PC-3 (cell line): ENCODE results near the gene LEKR1. TPM values are rescaled to one million over a fixed set of nuclear protein-coding genes. Genes with fewer than 3 reads are reported as not detected.

ENCODE experiments used
- ATAC-seq: fragments of 200-7000 bp; cut with Tn5 transposase; 2 replicates; pipeline ENCODE4 v1.9.1; 2020; ENCODE audit warnings: mild to moderate bottlenecking, moderate library complexity
- BruUV-seq: library from RNA; stranded (reverse); fragments of 400-500 nt; replicated peaks from 2 replicates; lab custom pipeline; 2021; lab: Mats Ljungman, UMichigan
- CTCF ChIA-PET: fragments of 300-600 bp; sonication (Branson Sonifier 250); formaldehyde crosslinking; loops from one replicate; lab custom pipeline; 2022; ENCODE audit warnings: antibody characterized with exemption; lab: Charles Lee
- POLR2A ChIA-PET: fragments of 300-600 bp; sonication (Branson Sonifier 250); formaldehyde crosslinking; loops from one replicate; lab custom pipeline; 2022; ENCODE audit warnings: antibody characterized with exemption; ENCODE audit not compliant: unreplicated experiment; lab: Charles Lee
- DNase-seq: peaks from one replicate; pipeline ENCODE4 v3.0.0-alpha.2; 2015
- H2AFZ ChIP-seq: fragments of 300-600 bp; sonication (generic); 2 replicates; pipeline ENCODE4 v1.6.0; 2016; ENCODE audit warnings: antibody characterized with exemption, low read length
- H3F3A ChIP-seq: fragments of 300-600 bp; sonication (generic); one replicate; pipeline ENCODE4 v1.6.0; 2017; ENCODE audit warnings: antibody characterized with exemption, low read length, control low read depth, mild to moderate bottlenecking; ENCODE audit not compliant: unreplicated experiment
- H3K27ac ChIP-seq: fragments of 300-600 bp; sonication (generic); 2 replicates; pipeline ENCODE4 v1.5.1; 2016; ENCODE audit warnings: mild to moderate bottlenecking, low read length
- H3K27me3 ChIP-seq: fragments of 300-600 bp; sonication (generic); 2 replicates; pipeline ENCODE4 v1.6.1; 2016; ENCODE audit warnings: low read length, mixed read lengths
- H3K36me3 ChIP-seq: fragments of 300-600 bp; sonication (generic); 2 replicates; pipeline ENCODE4 v1.6.1; 2016; ENCODE audit warnings: low read depth, mixed run types, low read length, mixed read lengths
- H3K4me1 ChIP-seq: fragments of 300-600 bp; sonication (generic); 2 replicates; pipeline ENCODE4 v1.5.1; 2016; ENCODE audit warnings: low read length; ENCODE audit not compliant: insufficient read depth
- H3K4me2 ChIP-seq: fragments of 300-600 bp; sonication (generic); 2 replicates; pipeline ENCODE4 v1.6.0; 2016; ENCODE audit warnings: low read length
- H3K4me3 ChIP-seq: fragments of 300-600 bp; sonication (generic); 2 replicates; pipeline ENCODE4 v1.5.1; 2016; ENCODE audit warnings: mild to moderate bottlenecking, low read length, mixed read lengths
- H3K79me2 ChIP-seq: fragments of 300-600 bp; sonication (generic); 2 replicates; pipeline ENCODE4 v1.6.1; 2017; ENCODE audit warnings: low read length, mixed read lengths
- H3K9ac ChIP-seq: fragments of 300-600 bp; sonication (generic); 2 replicates; pipeline ENCODE4 v1.6.0; 2016; ENCODE audit warnings: mild to moderate bottlenecking, low read length
- H3K9me2 ChIP-seq: fragments of 300-600 bp; sonication (generic); replicated peaks from 2 replicates; pipeline ENCODE4 v1.6.1; 2016; ENCODE audit warnings: mixed run types, low read length, mixed read lengths
- H3K9me3 ChIP-seq: fragments of 300-600 bp; sonication (generic); 2 replicates; pipeline ENCODE4 v1.6.1; 2016; ENCODE audit warnings: low read length, mixed read lengths
- H4K20me1 ChIP-seq: fragments of 300-600 bp; sonication (generic); 2 replicates; pipeline ENCODE4 v1.6.1; 2016; ENCODE audit warnings: low read length, mixed read lengths
- EZH2 ChIP-seq: fragments of 300-600 bp; sonication (generic); IDR thresholded peaks from one replicate; pipeline ENCODE4 v1.6.1; 2017; ENCODE audit warnings: antibody characterized with exemption, mild to moderate bottlenecking, low read length; ENCODE audit not compliant: unreplicated experiment
- EZH2phosphoT487 ChIP-seq: fragments of 300-600 bp; sonication (generic); IDR thresholded peaks from 2 replicates; pipeline ENCODE4 v1.6.1; 2018; ENCODE audit warnings: mild to moderate bottlenecking, antibody characterized with exemption, low read length, borderline replicate concordance
- intact Hi-C: fragments of 100-400 bp; cut with micrococcal nuclease; formaldehyde crosslinking; loops from 2 replicates; pipeline ENCODE4 v1.9.0; 2023
- total RNA-seq: library from RNA; depleted of rRNA; stranded (reverse); fragments of >200 nt; gene quantifications from 2 replicates; pipeline ENCODE4 v1.2.3, GENCODE V29; 2014
- TF ChIP-seq, protein P1 (sequence below): fragments of 300-600 bp; sonication (generic); conservative IDR thresholded peaks from 2 replicates; pipeline ENCODE4 v1.5.1; 2017; ENCODE audit warnings: antibody characterized with exemption, low read depth, mild to moderate bottlenecking, low read length

LEKR1 gene
- total RNA-seq, 1 experiment from 2014 or later: 0.15 TPM

DNA sequence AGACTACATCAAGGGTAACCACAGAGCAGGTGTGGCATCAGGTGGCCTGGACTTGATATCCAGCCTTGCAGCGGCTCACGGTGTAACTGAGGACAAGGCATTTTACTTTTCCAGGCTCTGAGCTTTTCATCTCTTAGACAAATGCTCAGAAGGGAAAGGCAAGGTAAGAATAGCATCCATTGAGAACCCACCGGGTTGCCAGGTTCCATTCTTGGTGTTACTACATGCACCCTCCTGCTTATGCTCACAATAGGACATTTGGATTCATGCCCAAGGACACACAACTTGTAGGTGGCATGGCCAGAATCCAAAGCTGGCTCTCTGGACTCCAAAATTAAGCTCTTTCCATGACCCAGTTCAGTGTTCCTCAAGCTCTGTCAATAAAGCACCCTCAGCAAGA, 248.3 kb downstream of the LEKR1 start:
- ATAC-seq (no peak), DNase-seq (no peak)
- intact Hi-C loops: no loop called here
- Histone ChIP-seq H3K4me2 (no peak overlapping the region), H3K79me2 (no peaks in the 10 kb centered on the region), H3K27me3 (no peaks in the 10 kb centered on the region), H3K36me3 (no peaks in the 10 kb centered on the region), H3K9me2 (no peaks in the 10 kb centered on the region), H3K9me3 (no peaks in the 10 kb centered on the region), H3F3A (no peaks in the 10 kb centered on the region), H3K4me3 (no peak overlapping the region), H3K27ac (no peak overlapping the region), H2AFZ (no peak overlapping the region), H3K4me1 (peaks cover 12% of the 10 kb centered on the region), H3K9ac (no peak overlapping the region), H4K20me1 (no peaks in the 10 kb centered on the region)
- TF ChIP-seq EZH2phosphoT487 (no peak), EZH2 (no peak)
- TF ChIP-seq, protein P1, sequence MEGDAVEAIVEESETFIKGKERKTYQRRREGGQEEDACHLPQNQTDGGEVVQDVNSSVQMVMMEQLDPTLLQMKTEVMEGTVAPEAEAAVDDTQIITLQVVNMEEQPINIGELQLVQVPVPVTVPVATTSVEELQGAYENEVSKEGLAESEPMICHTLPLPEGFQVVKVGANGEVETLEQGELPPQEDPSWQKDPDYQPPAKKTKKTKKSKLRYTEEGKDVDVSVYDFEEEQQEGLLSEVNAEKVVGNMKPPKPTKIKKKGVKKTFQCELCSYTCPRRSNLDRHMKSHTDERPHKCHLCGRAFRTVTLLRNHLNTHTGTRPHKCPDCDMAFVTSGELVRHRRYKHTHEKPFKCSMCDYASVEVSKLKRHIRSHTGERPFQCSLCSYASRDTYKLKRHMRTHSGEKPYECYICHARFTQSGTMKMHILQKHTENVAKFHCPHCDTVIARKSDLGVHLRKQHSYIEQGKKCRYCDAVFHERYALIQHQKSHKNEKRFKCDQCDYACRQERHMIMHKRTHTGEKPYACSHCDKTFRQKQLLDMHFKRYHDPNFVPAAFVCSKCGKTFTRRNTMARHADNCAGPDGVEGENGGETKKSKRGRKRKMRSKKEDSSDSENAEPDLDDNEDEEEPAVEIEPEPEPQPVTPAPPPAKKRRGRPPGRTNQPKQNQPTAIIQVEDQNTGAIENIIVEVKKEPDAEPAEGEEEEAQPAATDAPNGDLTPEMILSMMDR: no peak
- POLR2A ChIA-PET: no interaction called here
- CTCF ChIA-PET: no interaction called here
- BruUV-seq: no TSS peak

DNA sequence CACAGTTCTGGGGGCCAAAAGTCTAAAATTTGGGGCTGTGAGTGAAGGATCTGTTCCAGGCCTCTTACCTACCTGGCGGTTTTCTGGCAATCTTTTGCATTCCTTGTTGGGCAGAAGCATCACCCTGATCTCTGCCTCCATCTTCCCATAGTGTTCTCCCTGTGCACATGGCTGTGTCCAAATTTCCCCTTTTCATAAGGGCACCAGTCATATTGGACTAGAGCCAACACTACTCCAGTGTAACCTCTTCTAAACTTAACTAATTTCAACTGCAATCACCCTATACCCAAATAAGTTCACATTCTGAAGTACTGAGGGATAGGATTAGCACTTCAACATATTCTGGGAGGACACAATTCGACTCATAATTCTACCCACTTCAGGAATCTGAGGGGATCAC, 248.8 kb downstream of the LEKR1 start:
- Histone ChIP-seq H3K4me3 (no peak overlapping the region), H3K4me2 (no peak overlapping the region), H2AFZ (no peak overlapping the region), H3K36me3 (no peaks in the 10 kb centered on the region), H4K20me1 (no peaks in the 10 kb centered on the region), H3K27me3 (no peaks in the 10 kb centered on the region), H3K27ac (no peak overlapping the region), H3K9me3 (no peaks in the 10 kb centered on the region), H3K9me2 (no peaks in the 10 kb centered on the region), H3K4me1 (peaks cover 12% of the 10 kb centered on the region), H3K79me2 (no peaks in the 10 kb centered on the region), H3F3A (no peaks in the 10 kb centered on the region), H3K9ac (no peak overlapping the region)
- DNase-seq (no peak), ATAC-seq (no peak)
- intact Hi-C loops: no loop called here
- POLR2A ChIA-PET: no interaction called here
- no TSS peak for BruUV-seq
- CTCF ChIA-PET: no interaction called here
- TF ChIP-seq EZH2 (no peak), EZH2phosphoT487 (no peak)
- TF ChIP-seq, protein P1: no peak

DNA sequence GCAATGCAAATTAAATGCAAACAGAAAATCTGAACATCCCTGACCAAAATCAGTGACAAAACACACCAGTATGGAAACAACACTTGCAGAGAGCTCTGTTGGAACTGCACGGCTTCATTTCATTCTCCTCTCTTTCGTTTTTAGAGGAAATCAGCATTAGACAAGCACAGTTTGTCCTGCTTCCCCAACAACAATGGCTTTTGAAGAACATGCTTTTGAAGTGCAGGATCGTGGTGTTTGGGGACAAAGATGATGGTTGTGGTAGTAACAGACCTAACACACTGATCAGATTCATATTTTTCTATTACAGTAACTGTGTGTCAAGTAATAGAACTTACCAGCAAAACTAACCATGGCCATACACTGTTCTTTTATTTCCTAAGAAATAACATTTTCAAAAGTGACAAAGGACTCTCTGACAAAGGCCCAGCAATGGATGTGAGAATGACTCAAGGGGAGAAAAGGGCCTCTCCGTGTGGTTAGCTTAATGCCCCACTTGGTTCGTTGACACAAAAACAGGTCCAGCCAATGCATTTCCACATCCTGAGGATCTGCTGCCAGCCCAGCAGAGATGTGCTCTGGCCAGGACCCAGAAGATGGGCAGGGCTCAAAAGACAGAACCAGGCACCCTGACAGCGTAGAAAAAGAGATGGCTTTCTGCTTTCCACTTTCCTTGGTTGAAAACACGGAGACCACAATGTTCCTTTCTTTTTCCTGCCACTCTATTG, 249.7 kb downstream of the LEKR1 start:
- ATAC-seq (peak; percentile 63), DNase-seq (peak; percentile 72)
- peaks cover 15% of the 10 kb centered on the region for H3K4me1 ChIP-seq
- BruUV-seq: no TSS peak
- ChIA-PET POLR2A (no interaction called here), CTCF (no interaction called here)
- no peaks in the 10 kb centered on the region for H3K36me3 ChIP-seq
- no peaks in the 10 kb centered on the region for H3K27me3 ChIP-seq
- no peak for TF ChIP-seq EZH2
- TF ChIP-seq, protein P1: no peak
- no peak for TF ChIP-seq EZH2phosphoT487
- intact Hi-C loops: no loop called here
- no peak overlapping the region for H2AFZ ChIP-seq
- H3K4me2 ChIP-seq: 0 out of 2 replicates have a peak overlapping the region, but pooled peaks have one; percentile 14
- H3K9ac ChIP-seq: no peak overlapping the region
- H3F3A ChIP-seq: no peaks in the 10 kb centered on the region
- no peaks in the 10 kb centered on the region for H3K79me2 ChIP-seq
- H3K9me3 ChIP-seq: no peaks in the 10 kb centered on the region
- H3K9me2 ChIP-seq: no peaks in the 10 kb centered on the region
- H4K20me1 ChIP-seq: no peaks in the 10 kb centered on the region
- H3K4me3 ChIP-seq: no peak overlapping the region
- no peak overlapping the region for H3K27ac ChIP-seq
